Measurements from ENCODE around the gene CADM1. TPM values are rescaled to one million over a fixed set of nuclear protein-coding genes. Genes with fewer than 3 reads are reported as not detected.

CADM1 gene
- total and polyA plus RNA-seq, 4 donors: 13.0 to 40.6 (median 28.9) TPM

DNA sequence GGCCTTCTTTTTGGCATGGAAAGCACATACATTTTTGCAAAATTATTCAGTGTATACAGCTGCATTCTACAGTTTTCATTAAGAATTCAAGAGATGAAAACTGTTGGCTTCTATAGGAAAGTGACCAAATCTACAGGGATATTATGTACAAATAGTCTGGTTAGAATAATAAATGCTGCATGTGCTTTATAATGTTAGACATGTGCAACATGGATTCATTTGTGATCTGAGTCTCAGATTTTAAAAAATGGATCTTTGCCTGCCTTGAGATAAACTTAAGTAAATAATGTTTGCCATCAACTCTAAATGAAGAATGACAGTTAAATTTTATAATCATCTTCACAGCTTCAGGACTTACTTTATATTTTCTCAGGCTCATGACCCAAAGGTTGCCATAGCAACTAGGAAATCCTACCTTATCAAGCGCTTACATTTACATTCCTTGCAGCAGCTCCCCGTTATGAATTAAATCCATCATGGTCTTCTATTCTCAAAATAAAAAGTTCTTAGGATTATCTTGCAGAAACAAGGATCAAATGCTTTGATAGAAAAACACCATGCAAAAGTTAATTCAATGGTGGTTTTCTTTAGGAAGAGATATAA lies 200.2 kb downstream of the CADM1 start:
- Histone ChIP-seq H3K4me1 (ENCODE audit: control insufficient read depth in 4 of 4, insufficient read depth in 4 of 4, low read length in 3 of 4) (no peaks in the 10 kb centered on the region), H3K36me3 (ENCODE audit: control insufficient read depth in 4 of 4, insufficient read depth in 3 of 4, low read depth in 1 of 4, low read length in 3 of 4) (no peaks in the 10 kb centered on the region), H3K9me3 (ENCODE audit: control insufficient read depth in 4 of 4, low read length in 3 of 4) (no peaks in the 10 kb centered on the region), H3K27me3 (ENCODE audit: control insufficient read depth in 4 of 4, insufficient read depth in 4 of 4, low read length in 3 of 4) (no peaks in the 10 kb centered on the region), H3K4me3 (ENCODE audit: low read depth in 1 of 3, low read length in 3 of 3) (no peak overlapping the region), H3K27ac (ENCODE audit: low read depth in 1 of 2, low read length in 2 of 2) (no peak overlapping the region), H3K9ac (ENCODE audit: low read depth in 1 of 2, low read length in 2 of 2) (no peak overlapping the region)
- no peak for TF ChIP-seq SP1 (IDR thresholded peaks at IDR 0.05)
- no peak for TF ChIP-seq GABPA (IDR thresholded peaks at IDR 0.05 in 1 of 2, conservative IDR thresholded peaks at IDR 0.05 in 1 of 2)
- no peak for TF ChIP-seq YY1 (IDR thresholded peaks at IDR 0.05)
- no peak for TF ChIP-seq TAF1 (conservative IDR thresholded peaks at IDR 0.05)
- TF ChIP-seq, protein P1, sequence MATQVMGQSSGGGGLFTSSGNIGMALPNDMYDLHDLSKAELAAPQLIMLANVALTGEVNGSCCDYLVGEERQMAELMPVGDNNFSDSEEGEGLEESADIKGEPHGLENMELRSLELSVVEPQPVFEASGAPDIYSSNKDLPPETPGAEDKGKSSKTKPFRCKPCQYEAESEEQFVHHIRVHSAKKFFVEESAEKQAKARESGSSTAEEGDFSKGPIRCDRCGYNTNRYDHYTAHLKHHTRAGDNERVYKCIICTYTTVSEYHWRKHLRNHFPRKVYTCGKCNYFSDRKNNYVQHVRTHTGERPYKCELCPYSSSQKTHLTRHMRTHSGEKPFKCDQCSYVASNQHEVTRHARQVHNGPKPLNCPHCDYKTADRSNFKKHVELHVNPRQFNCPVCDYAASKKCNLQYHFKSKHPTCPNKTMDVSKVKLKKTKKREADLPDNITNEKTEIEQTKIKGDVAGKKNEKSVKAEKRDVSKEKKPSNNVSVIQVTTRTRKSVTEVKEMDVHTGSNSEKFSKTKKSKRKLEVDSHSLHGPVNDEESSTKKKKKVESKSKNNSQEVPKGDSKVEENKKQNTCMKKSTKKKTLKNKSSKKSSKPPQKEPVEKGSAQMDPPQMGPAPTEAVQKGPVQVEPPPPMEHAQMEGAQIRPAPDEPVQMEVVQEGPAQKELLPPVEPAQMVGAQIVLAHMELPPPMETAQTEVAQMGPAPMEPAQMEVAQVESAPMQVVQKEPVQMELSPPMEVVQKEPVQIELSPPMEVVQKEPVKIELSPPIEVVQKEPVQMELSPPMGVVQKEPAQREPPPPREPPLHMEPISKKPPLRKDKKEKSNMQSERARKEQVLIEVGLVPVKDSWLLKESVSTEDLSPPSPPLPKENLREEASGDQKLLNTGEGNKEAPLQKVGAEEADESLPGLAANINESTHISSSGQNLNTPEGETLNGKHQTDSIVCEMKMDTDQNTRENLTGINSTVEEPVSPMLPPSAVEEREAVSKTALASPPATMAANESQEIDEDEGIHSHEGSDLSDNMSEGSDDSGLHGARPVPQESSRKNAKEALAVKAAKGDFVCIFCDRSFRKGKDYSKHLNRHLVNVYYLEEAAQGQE (IDR thresholded peaks at IDR 0.05): no peak
- TF ChIP-seq, protein P2, sequence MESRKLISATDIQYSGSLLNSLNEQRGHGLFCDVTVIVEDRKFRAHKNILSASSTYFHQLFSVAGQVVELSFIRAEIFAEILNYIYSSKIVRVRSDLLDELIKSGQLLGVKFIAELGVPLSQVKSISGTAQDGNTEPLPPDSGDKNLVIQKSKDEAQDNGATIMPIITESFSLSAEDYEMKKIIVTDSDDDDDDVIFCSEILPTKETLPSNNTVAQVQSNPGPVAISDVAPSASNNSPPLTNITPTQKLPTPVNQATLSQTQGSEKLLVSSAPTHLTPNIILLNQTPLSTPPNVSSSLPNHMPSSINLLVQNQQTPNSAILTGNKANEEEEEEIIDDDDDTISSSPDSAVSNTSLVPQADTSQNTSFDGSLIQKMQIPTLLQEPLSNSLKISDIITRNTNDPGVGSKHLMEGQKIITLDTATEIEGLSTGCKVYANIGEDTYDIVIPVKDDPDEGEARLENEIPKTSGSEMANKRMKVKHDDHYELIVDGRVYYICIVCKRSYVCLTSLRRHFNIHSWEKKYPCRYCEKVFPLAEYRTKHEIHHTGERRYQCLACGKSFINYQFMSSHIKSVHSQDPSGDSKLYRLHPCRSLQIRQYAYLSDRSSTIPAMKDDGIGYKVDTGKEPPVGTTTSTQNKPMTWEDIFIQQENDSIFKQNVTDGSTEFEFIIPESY (IDR thresholded peaks at IDR 0.05): no peak
- no peak for TF ChIP-seq JUND (IDR thresholded peaks at IDR 0.05)
- TF ChIP-seq FOXA1 (IDR thresholded peaks at IDR 0.05): no peak
- TF ChIP-seq, protein P3, sequence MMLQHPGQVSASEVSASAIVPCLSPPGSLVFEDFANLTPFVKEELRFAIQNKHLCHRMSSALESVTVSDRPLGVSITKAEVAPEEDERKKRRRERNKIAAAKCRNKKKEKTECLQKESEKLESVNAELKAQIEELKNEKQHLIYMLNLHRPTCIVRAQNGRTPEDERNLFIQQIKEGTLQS (IDR thresholded peaks at IDR 0.05): no peak
- no peak for TF ChIP-seq NR2F2 (IDR thresholded peaks at IDR 0.05)
- no peak for TF ChIP-seq HNF4A (conservative IDR thresholded peaks at IDR 0.05)
- TF ChIP-seq FOXA2 (IDR thresholded peaks at IDR 0.05): no peak
- TF ChIP-seq, protein P4, sequence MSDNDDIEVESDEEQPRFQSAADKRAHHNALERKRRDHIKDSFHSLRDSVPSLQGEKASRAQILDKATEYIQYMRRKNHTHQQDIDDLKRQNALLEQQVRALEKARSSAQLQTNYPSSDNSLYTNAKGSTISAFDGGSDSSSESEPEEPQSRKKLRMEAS (IDR thresholded peaks at IDR 0.05): no peak
- no peak for TF ChIP-seq HNF4G (IDR thresholded peaks at IDR 0.05)
- TF ChIP-seq RAD21 (IDR thresholded peaks at IDR 0.05): no peak
- TF ChIP-seq EGR1 (IDR thresholded peaks at IDR 0.05; ENCODE audit: low read depth in 2 of 2): no peak
- TF ChIP-seq RXRA (IDR thresholded peaks at IDR 0.05): no peak
- WGBS: 89% methylated on average over 2 of the region's 2 CpGs
- DNase-seq (ENCODE audit: low spot score): no peak

DNA sequence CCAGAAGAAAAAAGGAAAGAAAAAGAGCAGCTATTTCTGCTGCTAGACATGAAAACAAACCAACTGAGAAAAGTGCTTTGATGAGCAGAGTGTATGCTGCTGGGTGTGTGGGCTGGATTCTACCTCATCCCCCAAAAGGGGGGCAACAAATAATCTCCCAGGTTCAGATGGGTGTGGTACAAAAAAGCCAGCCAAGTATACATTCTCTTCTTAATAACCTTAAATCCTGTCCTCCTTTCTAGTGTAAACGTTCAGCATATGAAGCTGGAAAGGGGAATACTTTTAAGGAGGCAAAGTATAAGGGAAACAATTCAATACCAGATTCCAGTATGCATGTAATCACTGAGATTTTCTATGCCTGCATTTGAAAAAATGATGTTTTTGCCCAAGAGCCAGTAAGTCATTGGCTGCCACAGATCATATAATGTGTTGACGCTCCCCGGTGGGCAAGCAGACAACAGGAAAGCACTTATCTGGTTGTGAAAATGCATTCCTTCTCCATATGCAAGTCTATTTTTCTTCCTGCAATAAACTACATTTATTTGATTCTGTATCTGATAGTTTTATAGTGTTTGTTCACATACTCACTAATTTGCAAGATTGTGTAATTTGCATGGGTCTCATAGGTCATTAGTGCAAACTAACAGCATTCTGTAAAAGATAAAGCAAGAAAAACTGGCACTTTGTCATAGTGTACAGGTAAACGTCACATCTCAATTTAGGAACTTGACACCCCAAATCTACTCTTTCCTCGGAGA lies 201.1 kb downstream of the CADM1 start:
- no peak for DNase-seq (ENCODE audit: low spot score)
- Histone ChIP-seq H3K27me3 (ENCODE audit: control insufficient read depth in 4 of 4, insufficient read depth in 4 of 4, low read length in 3 of 4) (no peaks in the 10 kb centered on the region), H3K4me1 (ENCODE audit: control insufficient read depth in 4 of 4, insufficient read depth in 4 of 4, low read length in 3 of 4) (no peaks in the 10 kb centered on the region), H3K27ac (ENCODE audit: low read depth in 1 of 2, low read length in 2 of 2) (no peak overlapping the region), H3K36me3 (ENCODE audit: control insufficient read depth in 4 of 4, insufficient read depth in 3 of 4, low read depth in 1 of 4, low read length in 3 of 4) (no peaks in the 10 kb centered on the region), H3K9me3 (ENCODE audit: control insufficient read depth in 4 of 4, low read length in 3 of 4) (no peaks in the 10 kb centered on the region), H3K9ac (ENCODE audit: low read depth in 1 of 2, low read length in 2 of 2) (no peak overlapping the region), H3K4me3 (ENCODE audit: low read depth in 1 of 3, low read length in 3 of 3) (no peak overlapping the region)
- WGBS: 71% methylated on average over 5 of the region's 5 CpGs
- TF ChIP-seq SP1 (IDR thresholded peaks at IDR 0.05) (no peak), YY1 (IDR thresholded peaks at IDR 0.05) (no peak), FOXA2 (IDR thresholded peaks at IDR 0.05) (no peak), EGR1 (IDR thresholded peaks at IDR 0.05; ENCODE audit: low read depth in 2 of 2) (no peak), FOXA1 (IDR thresholded peaks at IDR 0.05) (no peak), JUND (IDR thresholded peaks at IDR 0.05) (no peak), HNF4G (IDR thresholded peaks at IDR 0.05) (no peak), HNF4A (conservative IDR thresholded peaks at IDR 0.05) (no peak), RAD21 (IDR thresholded peaks at IDR 0.05) (no peak), GABPA (IDR thresholded peaks at IDR 0.05 in 1 of 2, conservative IDR thresholded peaks at IDR 0.05 in 1 of 2) (no peak)
- TF ChIP-seq, protein P1 (IDR thresholded peaks at IDR 0.05): no peak
- TF ChIP-seq, protein P2 (IDR thresholded peaks at IDR 0.05): no peak
- TF ChIP-seq, protein P4 (IDR thresholded peaks at IDR 0.05): no peak

Measured in liver (tissue), 9 donors.